HG03103 (cell line): ENCODE measurements around the gene GRID1.
"Not testable (repeated sequence)": the region's sequence is repeated elsewhere in the genome, so short reads cannot be mapped to it uniquely, and the experiment has no call there.

Experiments used
- ATAC-seq: cut with Tn5 transposase; IDR thresholded peaks from one replicate; pipeline ENCODE4 v1.9.1; 2021; ENCODE audit warnings: low read depth; ENCODE audit not compliant: unreplicated experiment

The GRID1 gene

GRCh38 chr10:86256690-86257315 is 109.8 kb downstream of the GRID1 start:
- ATAC-seq = no peak

GRCh38 chr10:86255405-86256251 is 111.0 kb downstream of the GRID1 start:
- no peak for ATAC-seq

DNA sequence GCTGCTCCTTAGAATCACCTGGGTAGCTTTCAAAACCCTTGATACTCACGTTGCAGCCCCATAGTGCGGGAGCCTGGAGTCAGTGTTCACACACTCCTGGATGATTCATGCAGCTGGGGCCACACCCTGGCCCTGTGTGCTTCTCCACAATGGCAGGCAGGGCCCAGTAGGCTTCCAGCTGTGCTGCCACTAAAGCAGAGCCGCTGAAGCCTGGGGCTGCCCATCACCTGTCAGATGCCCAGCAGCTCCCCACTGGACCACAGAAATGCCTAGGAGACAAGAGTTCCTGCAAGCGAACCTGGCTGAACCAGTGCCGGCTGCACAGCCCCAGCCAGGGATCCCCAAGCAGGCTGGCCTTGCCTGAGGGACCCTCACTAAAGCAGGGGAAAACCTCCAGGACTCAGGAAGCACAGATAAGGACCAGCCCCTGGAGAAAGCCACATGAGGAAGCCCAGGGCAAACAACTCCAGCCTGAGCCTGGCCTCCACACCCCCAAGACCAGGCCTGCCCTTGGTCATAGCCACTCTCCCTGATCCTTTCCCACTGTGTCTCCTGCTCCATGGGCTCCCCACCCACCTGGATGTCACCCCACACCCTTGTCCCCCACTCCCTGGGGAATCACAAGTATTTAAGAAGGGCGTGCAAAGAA is 111.9 kb downstream of the GRID1 start:
- no peak for ATAC-seq

DNA sequence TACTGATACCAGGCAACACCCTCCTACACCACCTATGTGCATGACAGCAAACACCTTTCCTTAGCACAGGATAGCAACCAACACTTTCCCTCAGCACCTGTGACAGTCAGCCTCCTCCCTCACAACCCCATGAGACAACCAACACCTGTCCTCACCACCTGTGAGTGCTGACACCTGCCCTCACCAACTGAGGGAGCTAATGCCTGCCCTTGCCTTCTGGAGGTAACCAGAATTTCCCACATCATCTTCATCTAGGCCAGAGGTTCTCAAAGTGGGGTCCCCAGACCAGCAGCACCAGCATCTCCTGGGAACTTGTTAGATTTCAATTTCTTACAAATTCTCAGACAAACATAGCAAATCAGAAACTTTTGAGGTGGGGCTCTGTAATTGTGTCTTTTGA is 112.5 kb downstream of the GRID1 start:
- ATAC-seq = no peak

GRCh38 chr10:86253091-86254072 is 113.2 kb downstream of the GRID1 start:
- no peak for ATAC-seq

DNA sequence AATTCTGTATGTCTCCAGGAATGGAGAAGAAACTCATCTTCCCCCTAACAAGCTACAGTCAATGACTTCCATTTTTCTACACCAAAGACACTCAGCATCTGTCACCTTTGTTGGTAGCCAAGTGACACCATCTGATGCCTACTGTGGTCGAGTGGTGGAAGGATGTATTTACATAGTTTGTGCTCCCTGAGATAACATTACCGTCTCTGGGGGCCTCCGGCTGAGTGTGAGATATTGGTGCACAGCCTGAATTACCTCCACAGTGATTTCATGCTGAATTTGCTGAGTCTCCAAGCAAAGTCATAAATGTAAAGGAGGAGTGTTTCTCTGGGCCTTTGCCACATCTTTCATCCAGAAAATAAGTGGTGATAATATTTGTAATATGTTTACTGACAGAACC is 114.0 kb downstream of the GRID1 start:
- ATAC-seq = no peak

DNA sequence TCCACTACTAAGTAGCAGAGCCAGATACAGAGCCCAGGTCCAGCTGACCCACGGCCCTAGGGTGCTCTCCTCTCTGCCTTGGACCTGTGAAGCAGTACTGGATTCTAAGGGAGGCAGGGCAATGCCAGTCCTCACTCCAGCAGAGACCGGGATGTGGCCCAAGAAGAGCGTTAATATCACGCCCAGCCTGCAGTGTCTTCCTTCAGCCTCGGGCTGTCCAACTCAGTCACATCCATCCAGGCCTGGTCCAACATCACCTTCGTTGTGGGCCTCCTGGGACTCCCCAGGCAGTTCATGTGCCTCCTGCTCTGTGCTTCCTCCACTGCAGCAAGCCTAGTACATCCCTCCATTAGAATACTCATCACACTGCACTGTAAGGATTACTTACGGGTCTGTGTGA is 114.5 kb downstream of the GRID1 start:
- ATAC-seq = no peak

GRCh38 chr10:86251426-86251825 is 115.2 kb downstream of the GRID1 start:
- no peak for ATAC-seq

DNA sequence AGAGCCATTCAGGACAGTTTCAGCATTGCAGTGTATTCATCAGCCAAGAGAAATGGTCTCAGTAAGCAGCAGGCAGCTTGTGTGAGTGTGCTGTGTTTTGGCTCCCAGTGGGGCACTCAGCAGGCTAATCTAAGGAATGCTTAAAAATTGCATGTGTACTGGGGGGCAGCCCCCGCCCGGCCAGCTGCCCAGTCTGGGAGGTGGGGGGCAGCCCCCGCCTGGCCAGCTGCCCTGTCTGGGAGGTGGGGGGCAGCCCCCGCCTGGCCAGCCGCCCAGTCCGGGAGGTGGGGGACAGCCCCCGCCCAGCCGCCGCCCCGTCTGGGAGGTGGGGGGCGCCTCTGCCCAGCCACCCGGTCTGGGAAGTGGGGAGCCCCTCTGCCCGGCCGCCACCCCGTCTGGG is 116.2 kb downstream of the GRID1 start:
- no peak for ATAC-seq

- ATAC-seq = no peak
Measured at GRCh38 chr10:86249794-86250193, 116.8 kb downstream of the GRID1 start.

DNA sequence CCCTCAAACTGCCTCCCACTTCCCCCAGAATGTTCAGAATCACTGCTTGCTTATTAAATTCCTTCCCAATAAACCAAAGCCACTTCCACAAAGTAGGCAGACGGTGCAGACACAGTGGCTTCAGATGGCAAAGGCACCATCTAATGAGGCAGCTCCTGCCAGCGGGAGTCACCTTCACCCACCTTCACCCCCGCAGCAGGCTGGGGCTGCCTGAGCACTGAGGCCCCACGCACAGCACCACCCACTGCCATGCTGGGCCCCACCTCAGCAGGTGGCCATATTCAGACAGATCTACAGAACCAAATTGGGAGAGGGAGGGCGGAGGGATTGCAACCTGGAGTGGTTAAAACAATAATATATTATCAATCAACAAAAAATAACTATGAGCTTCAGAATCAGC is 118.5 kb downstream of the GRID1 start:
- ATAC-seq = no peak

DNA sequence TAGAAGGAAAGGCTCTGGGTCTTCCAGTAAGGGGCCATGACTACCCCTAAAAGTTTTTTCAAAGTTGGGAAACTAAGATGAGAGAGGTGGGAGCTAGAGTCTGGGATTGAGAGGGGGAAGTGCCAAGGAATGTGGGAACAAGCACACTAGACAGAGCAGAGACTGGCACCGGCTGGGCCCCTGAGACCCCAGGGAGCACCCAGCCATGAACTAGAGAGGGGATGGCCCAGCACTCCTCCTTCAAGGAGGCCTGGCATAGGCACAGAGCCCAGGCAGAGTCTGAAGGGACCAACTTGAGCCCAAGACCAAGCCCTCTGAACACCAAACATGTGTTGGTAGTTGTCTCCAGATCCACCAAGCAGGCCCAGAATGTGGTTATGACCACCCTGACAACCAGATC is 119.0 kb downstream of the GRID1 start:
- no peak for ATAC-seq

- ATAC-seq = no peak
Measured at GRCh38 chr10:86247073-86247472, 119.5 kb downstream of the GRID1 start.

DNA sequence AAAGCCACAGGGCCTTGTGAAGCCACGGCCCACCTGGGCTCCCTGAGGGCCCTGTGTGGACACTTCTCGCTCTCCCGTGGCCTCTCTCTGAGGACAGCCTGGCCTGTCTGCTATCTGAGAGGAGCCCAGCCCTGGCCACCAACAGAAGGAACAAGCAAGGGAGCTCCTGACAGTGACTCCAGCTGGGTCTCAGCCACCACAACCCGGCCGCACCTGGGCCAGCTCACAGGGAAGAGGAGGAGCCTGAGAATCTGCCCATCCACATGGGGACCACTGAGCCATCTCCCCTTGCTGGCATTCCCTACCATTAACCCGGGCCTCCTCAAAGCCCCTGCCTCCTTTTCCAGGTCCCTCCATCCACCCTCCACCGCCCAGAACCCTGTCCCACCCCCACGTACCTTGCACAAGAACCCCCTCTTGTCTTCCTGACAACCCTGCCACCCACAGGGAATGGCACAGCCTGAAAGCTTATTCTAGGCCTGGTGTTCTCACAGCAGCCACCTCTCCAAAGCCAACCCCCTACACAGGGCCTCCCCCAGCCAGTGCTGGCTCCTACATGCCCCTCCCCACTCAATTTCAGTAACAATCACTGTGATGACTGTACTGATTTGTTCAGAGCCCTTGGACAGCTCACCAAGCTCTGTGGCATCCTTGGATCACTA is 120.2 kb downstream of the GRID1 start:
- no peak for ATAC-seq

DNA sequence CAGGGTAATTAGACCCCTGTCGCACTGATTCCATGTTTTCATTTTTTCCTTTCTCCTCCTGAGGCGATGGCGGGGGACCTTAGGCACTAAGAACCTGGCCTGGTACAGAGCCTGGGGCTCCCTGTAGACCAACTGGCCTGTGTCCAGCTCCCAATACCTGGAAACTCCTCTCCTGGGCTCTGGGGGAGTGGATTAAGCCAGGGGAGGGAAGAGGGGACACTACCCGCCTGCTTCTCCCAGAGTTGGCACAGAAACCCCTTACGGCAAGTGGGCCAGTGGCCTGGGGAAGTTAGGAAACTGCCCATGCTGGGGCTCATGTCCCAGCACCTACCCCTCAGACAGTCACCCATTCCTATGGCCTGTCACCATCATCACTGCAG is 121.6 kb downstream of the GRID1 start:
- no peak for ATAC-seq

DNA sequence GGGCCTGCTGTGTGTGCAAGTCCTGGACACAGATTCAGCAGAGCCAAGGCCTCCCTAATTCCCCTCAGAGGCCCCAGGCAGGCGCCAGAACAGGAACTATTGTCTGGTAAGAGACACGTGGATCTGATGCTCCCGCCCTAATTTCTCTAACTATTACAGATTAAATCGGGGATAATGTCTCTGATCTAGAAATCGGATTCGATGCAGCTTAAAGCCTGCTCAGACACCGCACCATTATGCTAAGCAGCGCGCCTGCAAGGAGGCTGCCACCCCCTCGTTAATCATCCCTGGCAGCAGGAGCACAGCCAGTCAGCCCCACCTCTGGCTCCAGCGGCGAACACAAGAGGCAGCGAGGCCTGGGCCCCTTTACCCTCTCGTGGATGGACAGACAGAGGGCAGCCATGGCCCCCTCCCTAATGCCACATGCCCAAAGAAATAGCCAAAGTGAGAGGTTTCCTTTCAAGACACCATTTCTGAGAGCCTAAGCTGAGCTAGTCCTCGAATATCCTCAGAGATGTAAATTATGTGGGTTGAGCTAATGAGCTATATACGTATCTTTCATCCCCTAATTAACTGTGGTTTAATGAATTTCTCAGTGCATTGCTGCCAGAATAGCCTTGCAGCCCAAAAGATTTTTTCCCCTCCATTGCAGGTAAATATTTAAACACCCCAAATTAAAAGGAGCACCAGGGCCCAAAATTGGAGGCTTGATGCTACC is 122.1 kb downstream of the GRID1 start:
- no peak for ATAC-seq

DNA sequence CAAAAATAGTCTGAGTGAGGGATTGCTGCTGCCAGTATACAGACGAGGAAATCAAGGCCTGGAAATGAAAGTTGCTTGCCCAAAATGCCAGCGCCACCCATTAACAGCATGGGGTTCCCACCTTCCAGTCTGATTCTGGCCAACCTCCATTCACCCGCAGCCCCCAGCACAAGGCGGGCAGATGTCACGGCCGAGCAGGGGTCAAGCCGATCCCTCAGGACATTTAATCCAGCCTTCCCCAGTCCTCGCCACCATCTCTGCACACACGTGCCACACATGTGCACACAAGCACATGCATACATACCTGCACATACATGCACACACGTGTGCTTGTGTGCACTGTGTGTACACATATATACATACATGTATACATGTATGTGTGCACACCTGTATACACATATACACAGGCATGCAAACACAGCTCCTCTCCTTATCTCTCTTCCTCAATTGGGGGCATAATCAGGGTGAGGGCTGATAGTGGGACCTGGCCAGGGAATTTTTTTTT is 122.9 kb downstream of the GRID1 start:
- ATAC-seq = no peak

GRCh38 chr10:86242761-86243160 is 123.8 kb downstream of the GRID1 start:
- ATAC-seq = no peak

- not testable (repeated sequence) for ATAC-seq
Measured at GRCh38 chr10:86238089-86238488, 128.5 kb downstream of the GRID1 start.
